ENCODE data around the gene CALML3. TPM values are rescaled to one million over a fixed set of nuclear protein-coding genes. Genes with fewer than 3 reads are reported as not detected.

The CALML3 gene
- total RNA-seq, 6 donors from 2014 or later: not detected

DNA sequence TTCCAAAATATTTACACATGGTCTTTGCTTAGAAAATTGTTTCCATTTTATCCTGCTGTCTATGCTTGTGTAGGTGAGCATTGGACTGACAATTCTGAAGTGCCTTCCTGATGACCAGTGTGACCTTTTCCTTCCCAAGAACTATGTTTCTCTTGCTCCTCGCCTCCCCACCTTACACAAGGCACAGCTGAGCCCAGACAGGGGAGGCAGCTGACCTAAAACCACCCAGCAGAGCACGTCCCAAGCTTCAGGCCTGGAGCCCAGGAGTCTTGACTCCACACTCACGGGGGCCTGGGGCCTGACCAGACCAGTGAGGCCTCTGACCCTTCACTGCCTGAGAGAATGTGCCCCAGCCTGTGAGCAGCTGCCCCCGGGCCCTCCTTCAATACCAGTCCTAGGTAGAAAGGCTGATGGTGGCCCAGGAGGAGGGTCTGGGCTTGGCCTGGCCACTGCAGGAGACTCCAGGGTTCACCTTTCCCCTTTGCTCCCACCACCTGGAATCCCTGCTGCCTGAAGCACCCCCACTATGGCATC is 32.4 kb upstream of the CALML3 start:
- Histone ChIP-seq H3K4me3 (no peak overlapping the region), H3K4me1 (peaks cover 0 to 9% (median 2%) of the 10 kb centered on the region in 4 donors), H3K27me3 (no peaks in the 10 kb centered on the region), H3K9me3 (peaks cover 0 to 6% (median 4%) of the 10 kb centered on the region in 4 donors), H3K27ac (no peak overlapping the region), H3K36me3 (no peaks in the 10 kb centered on the region)
- TF ChIP-seq POLR2A (IDR thresholded peaks at IDR 0.05) (no peak), POLR2AphosphoS5 (IDR thresholded peaks at IDR 0.05) (no peak), EP300 (IDR thresholded peaks at IDR 0.05) (no peak)
- TF ChIP-seq, protein P1, sequence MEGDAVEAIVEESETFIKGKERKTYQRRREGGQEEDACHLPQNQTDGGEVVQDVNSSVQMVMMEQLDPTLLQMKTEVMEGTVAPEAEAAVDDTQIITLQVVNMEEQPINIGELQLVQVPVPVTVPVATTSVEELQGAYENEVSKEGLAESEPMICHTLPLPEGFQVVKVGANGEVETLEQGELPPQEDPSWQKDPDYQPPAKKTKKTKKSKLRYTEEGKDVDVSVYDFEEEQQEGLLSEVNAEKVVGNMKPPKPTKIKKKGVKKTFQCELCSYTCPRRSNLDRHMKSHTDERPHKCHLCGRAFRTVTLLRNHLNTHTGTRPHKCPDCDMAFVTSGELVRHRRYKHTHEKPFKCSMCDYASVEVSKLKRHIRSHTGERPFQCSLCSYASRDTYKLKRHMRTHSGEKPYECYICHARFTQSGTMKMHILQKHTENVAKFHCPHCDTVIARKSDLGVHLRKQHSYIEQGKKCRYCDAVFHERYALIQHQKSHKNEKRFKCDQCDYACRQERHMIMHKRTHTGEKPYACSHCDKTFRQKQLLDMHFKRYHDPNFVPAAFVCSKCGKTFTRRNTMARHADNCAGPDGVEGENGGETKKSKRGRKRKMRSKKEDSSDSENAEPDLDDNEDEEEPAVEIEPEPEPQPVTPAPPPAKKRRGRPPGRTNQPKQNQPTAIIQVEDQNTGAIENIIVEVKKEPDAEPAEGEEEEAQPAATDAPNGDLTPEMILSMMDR (IDR thresholded peaks at IDR 0.05): no peak
- WGBS, 2 donors: 95 to 100% methylated on average over 2 to 4 of the region's 4 CpGs
- DNase-seq: no peak
- ATAC-seq (ENCODE audit: low FRiP score in 2 of 2): no peak

DNA sequence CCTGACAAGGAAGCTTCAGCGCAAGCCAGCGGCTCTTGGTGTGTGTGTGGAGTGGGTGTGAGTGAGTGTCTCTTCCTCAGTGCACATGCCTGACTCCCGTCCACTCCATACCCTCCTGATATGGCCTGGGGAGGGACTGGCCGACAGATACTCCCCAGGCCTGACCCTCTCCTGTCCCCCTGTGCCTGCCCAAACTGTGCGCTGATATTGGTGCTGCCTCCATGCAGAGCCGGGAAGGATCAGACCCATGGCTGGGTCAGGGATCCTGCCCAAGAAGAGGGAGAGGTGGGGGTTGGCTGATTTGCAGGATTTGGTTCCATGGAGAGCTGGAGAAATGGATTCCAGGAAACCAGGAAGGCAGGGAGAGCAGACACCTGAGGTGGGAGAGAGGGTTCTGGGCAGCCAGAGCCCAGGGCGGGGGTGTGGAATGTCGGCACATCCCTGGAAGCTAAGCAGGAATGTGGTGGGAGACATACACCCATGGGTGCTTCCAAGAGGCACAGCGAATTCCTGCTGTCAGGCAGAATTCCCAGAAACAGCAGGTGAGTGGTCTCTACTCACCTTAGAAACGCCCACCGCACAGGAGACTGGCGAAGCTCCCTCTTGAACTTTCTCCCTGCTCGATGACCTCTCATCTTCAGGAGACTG is 31.7 kb upstream of the CALML3 start:
- Histone ChIP-seq H3K4me3 (no peak overlapping the region), H3K9me3 (peaks cover 0 to 6% (median 4%) of the 10 kb centered on the region in 4 donors), H3K27ac (no peak overlapping the region), H3K36me3 (no peaks in the 10 kb centered on the region), H3K4me1 (peaks cover 0 to 9% (median 2%) of the 10 kb centered on the region in 4 donors), H3K27me3 (no peaks in the 10 kb centered on the region)
- ATAC-seq (ENCODE audit: low FRiP score in 2 of 2): no peak
- TF ChIP-seq POLR2A (IDR thresholded peaks at IDR 0.05) (no peak), POLR2AphosphoS5 (IDR thresholded peaks at IDR 0.05) (no peak), EP300 (IDR thresholded peaks at IDR 0.05) (no peak)
- TF ChIP-seq, protein P1 (IDR thresholded peaks at IDR 0.05): no peak
- WGBS, 2 donors: 75 to 85% methylated on average over 8 to 13 of the region's 13 CpGs
- DNase-seq: no peak

DNA sequence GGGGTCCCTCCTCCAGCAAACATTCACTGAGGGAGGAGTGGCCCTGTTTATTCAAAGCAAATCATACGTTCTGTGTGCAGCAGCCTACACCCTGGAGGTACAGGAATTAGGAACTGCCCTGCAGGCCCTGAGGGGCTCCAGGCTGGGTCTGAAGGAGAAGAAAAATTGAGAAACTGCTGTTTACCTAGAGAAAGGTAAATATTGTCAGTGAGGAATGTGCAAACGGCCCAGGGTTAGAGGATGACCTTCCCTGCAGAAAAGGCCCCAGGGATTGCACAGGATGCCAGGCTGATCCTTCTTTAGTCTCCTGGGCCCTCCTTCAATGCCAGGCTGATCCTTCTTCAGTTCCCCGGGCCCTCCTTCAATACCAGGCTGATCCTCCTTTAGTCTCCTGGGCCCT is 31.1 kb upstream of the CALML3 start:
- 53 to 72% methylated on average over 3 of the region's 3 CpGs for WGBS, 2 donors
- ATAC-seq (ENCODE audit: low FRiP score in 2 of 2): no peak
- DNase-seq: no peak
- Histone ChIP-seq H3K36me3 (no peaks in the 10 kb centered on the region), H3K4me3 (no peak overlapping the region), H3K27me3 (no peaks in the 10 kb centered on the region), H3K27ac (no peak overlapping the region), H3K4me1 (peaks cover 0 to 9% (median 2%) of the 10 kb centered on the region in 4 donors), H3K9me3 (peaks cover 0 to 6% (median 4%) of the 10 kb centered on the region in 4 donors)
- no peak for TF ChIP-seq EP300 (IDR thresholded peaks at IDR 0.05)
- TF ChIP-seq, protein P1 (IDR thresholded peaks at IDR 0.05): no peak
- no peak for TF ChIP-seq POLR2AphosphoS5 (IDR thresholded peaks at IDR 0.05)
- TF ChIP-seq POLR2A (IDR thresholded peaks at IDR 0.05): no peak

DNA sequence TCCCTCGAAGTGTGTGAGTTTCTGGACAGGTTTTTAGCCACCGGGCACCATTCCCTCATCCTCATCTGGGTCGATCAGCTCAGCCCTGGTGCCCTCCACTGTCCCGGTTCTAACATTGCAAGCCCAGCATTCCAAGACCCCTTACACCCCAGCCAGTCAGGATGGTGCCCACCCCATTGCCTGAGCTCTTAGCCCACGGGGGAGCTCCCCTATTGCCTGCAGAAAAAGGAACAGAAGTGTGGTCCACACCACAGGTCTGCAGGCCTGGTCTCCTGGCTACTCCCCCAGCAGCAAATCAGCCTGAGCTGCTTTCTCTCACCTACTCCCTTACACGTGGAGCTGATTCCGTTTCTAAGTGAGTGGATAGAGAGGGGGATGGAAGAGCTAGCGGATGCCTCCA is 30.1 kb upstream of the CALML3 start:
- ATAC-seq (ENCODE audit: low FRiP score in 2 of 2) (no peak), DNase-seq (no peak)
- no peaks in the 10 kb centered on the region for H3K27me3 ChIP-seq
- TF ChIP-seq, protein P1 (IDR thresholded peaks at IDR 0.05): no peak
- no peak for TF ChIP-seq POLR2AphosphoS5 (IDR thresholded peaks at IDR 0.05)
- TF ChIP-seq EP300 (IDR thresholded peaks at IDR 0.05): no peak
- TF ChIP-seq POLR2A (IDR thresholded peaks at IDR 0.05): no peak
- 80 to 88% methylated on average over 8 of the region's 8 CpGs for WGBS, 2 donors
- no peak overlapping the region for H3K27ac ChIP-seq
- peaks cover 0 to 6% (median 4%) of the 10 kb centered on the region in 4 donors for H3K9me3 ChIP-seq
- no peak overlapping the region for H3K4me3 ChIP-seq
- no peaks in the 10 kb centered on the region for H3K36me3 ChIP-seq
- H3K4me1 ChIP-seq: peaks cover 0 to 9% (median 2%) of the 10 kb centered on the region in 4 donors
